GM08714 (cell line): ENCODE measurements around the gene RPL23.
A peak's percentile ranks its signal among the peaks of the same experiment; 100 is the strongest.

Source experiments
- H3K4me3 ChIP-seq: fragments of 200-500 bp; sonication (Bioruptor generic); 2 replicates; pipeline ENCODE4 v1.5.1; 2014; ENCODE audit warnings: mild to moderate bottlenecking, low read length, inconsistent platforms
- ZNF274 ChIP-seq: IDR thresholded peaks from 2 replicates; pipeline ENCODE4 v1.6.1; 2012; ENCODE audit warnings: mild to moderate bottlenecking, low read depth, low read length

The RPL23 gene

DNA sequence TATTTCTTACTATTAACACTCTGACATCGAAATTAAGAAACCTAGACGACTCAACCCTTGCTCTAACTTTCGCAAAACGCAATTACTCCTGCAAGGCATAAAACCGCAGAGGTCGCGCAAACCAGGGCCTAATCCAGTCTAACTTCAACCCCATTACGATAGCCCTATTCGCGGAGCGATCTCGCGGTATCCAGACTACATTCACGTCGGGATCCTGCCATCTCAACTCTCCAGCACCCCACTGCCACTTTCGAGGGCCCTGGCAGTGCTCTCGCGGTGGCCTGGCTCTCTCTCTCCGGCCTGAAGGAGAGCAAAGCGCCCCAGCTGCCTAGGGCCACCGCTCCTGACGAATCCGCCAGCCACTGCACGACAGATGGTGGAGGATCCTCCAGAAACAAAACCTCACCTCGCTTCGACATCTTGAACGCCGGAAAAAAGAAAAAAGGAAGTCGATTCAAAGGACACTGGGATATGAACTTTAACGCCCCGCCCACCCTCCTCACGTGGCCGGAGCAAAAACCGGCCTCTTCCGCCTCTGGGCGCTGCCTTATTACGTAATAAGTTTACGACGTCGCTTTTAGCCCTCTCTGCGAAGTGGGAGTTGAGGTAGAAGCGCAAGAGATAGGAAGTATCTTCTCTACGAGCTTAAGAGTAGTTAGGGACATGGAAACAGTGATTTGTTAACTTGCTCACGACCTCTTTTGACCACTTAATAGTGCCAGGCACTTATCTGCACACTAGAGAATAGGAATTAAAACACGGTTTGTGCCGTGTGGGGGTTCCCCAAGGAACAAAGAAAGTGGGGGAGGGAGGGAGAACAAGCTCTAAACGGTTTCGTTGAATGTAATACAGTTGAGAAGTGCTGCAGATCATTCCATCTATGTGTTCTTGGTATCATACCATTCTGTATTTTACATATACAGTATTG is at the start of gene RPL23:
Gene RPL23, minus strand, starts transcription at position 430 of the 928 bp plus-strand sequence. Its CDS starts 11 bp downstream, at position 419.
- peak within 1 kb of the TSS; percentile 100 for H3K4me3 ChIP-seq
- TF ChIP-seq ZNF274 = no peak

DNA sequence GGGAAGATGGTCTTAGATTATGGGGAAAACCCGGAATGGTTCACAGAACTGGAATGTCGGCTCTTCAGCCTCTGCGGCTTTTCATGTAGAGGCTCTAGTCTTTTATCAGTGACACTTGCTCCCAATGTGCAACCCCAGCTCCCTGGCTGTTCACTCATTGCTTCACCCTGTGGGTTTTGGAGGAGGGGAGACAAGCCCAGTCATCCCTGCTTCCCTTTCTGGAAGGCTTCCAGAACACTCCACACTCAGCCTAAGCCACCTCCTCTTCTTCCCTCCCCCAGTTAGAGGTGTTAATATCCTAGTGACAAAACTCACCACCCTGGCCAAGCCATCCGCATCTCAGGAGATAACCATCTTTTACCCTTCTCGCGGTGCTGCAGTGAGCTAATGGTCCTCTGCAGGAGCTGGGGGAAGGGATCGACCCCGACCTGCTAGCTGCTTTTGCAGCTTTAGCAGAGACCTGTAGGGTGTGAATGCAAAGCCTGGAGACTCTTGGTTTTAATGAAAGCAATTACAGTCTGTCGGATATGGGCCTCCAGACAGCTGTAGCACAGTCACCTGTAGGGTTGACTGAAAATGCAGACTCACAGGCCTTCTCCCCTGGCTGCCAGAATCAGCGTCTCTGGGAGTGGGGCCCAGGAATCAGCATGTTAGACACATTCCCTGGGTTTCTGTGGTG is 47.6 kb upstream of the RPL23 start:
- no peak overlapping the region for H3K4me3 ChIP-seq
- TF ChIP-seq ZNF274 = no peak

- no peak overlapping the region; the same call in 1 of the 2 replicates for H3K4me3 ChIP-seq
- no peak for TF ChIP-seq ZNF274
These were observed 45.9 kb upstream of the RPL23 start for GRCh38 chr17:38899421-38899820.

DNA sequence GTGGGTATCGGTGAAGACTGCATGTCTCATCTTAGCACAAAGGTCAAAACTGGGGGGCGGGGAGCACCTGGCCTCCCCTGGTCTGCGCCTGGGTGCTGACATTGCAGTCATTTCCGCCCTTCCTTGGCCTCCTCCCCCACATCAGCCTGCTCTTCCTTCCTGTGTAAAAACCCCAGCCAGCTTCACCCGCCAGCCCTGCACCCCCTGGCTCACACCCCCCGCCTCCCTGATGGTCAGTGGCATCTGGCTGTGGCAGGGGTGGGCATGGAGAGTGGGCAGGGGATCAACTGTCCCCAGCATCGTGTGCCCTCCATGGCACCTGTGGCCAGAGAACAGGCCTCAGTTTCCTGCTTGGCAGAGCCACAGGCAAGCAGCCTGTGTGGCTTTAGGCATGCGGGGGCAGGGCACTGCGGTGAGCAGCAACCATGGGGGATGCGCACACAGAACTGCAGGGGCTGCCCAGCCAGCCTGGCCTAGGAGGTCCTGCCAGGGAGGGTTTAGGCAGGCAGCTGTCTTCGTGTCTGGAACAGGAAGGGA is 45.4 kb upstream of the RPL23 start:
- no peak for TF ChIP-seq ZNF274

DNA sequence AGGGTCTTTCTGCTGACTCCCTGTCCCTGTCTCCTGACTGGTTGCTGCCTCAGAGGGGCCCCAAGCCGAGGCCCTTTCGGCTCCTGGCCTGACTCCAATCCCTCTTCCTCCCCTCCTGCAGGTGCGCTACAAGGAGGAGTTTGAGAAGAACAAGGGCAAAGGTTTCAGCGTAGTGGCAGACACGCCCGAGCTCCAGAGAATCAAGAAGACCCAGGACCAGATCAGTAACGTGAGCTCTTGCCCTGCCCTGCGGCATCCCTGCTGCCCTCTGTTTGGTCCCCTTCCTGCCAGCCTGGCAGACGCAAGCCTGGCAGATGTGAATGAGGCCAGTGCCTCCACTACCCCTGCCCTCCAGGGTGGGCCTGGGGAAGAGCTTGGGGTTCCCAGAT is 44.8 kb upstream of the RPL23 start:
- peak overlapping the region; percentile 4; the same call in 1 of the 2 replicates for H3K4me3 ChIP-seq

More for the DNA sequence above, 45.4 kb upstream of the RPL23 start:
- H3K4me3 ChIP-seq = peak overlapping the region; percentile 1; the same call in 1 of the 2 replicates

DNA sequence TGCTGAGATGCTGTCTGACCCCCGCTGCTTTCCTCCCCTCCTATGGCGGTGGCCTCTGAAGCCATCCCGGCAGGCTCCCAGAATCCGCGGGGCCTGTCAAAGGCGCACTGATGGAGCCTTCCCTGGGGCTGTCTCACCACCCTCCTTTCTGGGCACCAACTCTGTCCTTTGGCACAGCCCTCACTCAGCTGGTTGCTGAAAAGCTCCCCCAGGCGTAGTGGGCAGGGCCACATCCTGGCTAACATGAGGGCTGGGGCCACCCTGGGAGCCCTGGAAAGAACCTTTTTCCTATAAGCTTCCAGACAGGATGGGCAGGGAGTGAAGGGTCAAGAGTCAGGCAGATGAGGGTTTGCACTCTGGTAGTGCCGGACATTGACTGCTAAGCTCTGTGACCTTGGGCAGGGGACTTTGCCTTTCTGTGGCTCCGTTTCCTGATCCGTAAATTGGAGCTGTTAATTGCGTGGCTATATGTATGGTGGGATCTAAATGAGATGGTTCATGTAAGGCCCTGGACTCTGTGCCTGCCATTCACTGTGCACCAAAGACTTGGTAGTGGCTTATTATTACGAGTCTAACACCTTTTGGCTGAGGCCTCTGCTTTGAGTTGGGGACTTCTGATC is 44.3 kb upstream of the RPL23 start:
- H3K4me3 ChIP-seq = no peak overlapping the region
- no peak for TF ChIP-seq ZNF274

More for the DNA sequence above, 44.8 kb upstream of the RPL23 start:
- no peak for TF ChIP-seq ZNF274

DNA sequence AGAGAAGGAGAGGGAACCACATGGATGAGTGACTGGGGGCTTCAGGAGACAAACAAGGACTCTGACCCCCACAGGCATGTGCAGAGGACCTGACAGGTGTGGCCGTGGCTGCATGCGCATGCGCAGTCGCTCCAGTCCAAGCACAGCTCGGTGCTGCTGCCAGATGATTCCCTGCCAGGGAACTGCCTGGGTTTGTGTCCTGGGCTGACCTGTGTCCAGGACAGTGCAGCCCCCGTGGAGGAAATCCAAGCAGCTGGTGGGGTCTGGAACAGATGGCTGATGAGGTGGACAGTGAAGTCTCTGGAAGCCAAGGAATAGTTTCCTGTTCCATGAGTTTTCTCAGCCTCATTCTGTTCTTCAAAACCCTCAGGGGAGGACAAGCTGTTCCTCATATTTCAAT is 43.7 kb upstream of the RPL23 start:
- no peak overlapping the region for H3K4me3 ChIP-seq
- TF ChIP-seq ZNF274 = no peak

DNA sequence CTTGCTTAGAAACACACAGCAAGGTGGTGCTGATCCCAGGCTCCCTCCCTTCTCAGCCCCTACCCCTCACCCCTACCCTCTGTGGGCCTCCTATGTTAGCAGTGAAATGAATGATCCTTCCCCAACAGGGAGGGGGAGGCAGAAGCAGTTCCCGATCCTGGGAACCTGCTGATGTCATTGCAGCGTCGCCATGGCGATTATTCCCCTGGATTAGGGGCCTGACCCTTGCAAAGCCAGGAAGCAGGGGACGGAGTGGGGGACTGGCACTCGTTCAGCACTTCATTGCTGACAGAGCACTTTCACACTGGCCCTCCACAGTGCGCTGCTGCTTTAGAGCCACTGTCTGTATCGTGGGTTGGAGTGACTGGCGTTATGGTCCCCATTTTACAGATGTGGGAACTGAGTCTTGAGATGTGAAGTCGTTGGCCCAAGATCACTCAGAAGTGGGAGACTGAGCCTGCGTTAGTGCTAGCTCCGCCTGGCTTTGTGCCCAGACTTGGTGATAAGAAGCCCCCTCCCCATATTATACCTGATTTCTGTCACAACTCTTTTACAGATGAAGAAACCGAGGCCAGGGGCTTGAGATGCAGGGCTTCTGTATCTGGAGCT is 42.9 kb upstream of the RPL23 start:
- no peak overlapping the region for H3K4me3 ChIP-seq
- TF ChIP-seq ZNF274 = no peak

DNA sequence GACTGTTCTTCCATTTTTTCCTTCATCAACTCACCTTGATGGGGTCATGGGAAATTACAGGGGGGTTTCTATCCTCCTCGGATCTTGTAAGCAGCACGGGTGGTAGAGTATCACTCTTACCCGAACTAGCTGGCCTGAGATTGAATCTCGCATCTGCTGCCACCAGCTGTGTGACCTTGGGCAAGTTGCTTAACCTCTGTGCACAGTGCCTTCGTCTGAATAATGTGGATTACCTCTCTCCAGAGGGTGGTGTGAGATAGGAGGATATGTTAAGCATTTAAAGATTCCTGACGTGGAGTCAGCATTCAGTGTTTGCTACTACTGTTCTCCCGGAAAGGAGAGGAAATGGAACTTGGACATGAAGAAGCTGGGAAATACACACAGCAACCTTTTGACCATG is 40.8 kb upstream of the RPL23 start:
- no peak for TF ChIP-seq ZNF274
- H3K4me3 ChIP-seq = no peak overlapping the region

DNA sequence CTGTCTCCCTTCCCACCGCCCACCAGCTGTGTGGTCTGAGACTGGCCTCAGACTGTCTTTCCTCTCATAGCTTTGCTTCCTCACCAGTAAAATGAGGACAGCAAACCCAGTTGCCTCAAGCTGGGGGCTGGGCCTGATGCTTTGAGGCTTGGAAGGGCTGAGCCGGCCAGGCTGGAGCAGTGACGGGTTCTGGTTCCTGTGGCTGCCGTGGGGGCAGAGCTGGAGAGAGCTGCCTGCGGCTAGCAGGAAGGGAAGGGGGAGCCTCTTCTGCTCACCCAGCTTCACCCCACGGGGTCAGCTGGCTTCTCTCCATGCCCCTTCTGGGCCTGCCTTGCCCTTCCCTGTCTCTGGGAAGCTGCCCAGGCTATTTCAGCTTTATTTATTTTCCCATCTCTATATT is 40.1 kb upstream of the RPL23 start:
- no peak overlapping the region for H3K4me3 ChIP-seq
- TF ChIP-seq ZNF274 = no peak

DNA sequence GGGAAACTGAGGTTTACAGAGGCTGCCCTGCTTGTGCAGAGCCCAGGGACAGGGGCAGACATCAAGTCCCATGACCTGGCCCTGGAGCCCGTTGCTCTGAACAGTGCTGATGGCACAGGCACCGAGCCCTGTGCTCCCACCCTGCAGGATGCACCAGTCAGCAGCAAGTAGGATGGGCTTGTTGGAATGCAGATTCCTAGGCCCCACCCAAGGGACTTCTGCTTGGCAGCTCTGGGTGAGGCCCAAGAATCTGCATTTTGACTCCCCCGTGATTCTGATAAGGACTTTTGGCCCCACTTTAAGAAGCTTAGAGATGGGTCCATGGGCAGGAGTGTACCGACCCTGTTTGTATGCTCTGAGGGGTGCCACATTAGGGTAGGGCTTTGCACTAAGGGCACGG is 39.6 kb upstream of the RPL23 start:
- no peak for TF ChIP-seq ZNF274
- H3K4me3 ChIP-seq = no peak overlapping the region

GRCh38 chr17:38892620-38893019 is 39.1 kb upstream of the RPL23 start:
- H3K4me3 ChIP-seq = no peak overlapping the region
- TF ChIP-seq ZNF274 = no peak

GRCh38 chr17:38892083-38892482 is 38.6 kb upstream of the RPL23 start:
- no peak for TF ChIP-seq ZNF274
- no peak overlapping the region for H3K4me3 ChIP-seq

DNA sequence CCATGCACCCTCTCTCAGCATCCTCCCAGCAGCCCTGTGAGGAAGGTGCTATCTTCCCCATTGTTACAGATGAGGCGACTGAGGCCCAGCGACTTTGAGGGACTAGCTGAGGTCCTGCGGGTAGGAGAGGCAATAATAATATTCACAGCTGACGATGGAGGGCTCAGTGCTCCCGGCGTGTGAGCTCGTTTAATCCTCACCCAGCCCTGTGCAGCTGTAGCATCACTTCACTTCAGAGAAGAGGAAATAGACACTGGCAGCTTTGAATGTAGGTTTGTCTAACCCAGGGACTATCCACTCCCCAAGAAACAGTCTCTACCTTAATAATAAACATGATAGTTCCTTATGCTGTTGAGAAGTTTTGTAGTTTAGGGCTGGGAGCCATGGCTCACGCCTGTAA is 37.9 kb upstream of the RPL23 start:
- TF ChIP-seq ZNF274 = no peak
- H3K4me3 ChIP-seq = no peak overlapping the region
